K562 (cell line): ENCODE results near the gene QRFPR. TPM values are rescaled to one million over a fixed set of nuclear protein-coding genes. Genes with fewer than 3 reads are reported as not detected.

Experiments
- ATAC-seq: fragments of 200-7000 bp; cut with Tn5 transposase; 3 replicates; pipeline ENCODE4 v1.9.1; 2020; ENCODE audit warnings: moderate library complexity
- BruUV-seq: library from RNA; stranded (reverse); fragments of 400-500 nt; replicated peaks from 2 replicates; lab custom pipeline; 2021; lab: Mats Ljungman, UMichigan
- CTCF ChIA-PET: fragments of 300-600 bp; formaldehyde crosslinking; extraction: SDS; loops from one replicate; lab custom pipeline; 2021; ENCODE audit warnings: low intra/inter-chr PET ratio; lab: Yijun Ruan, JAX
- POLR2A ChIA-PET: fragments of 300-600, 350-650 bp; sonication (Branson Sonifier 250); formaldehyde crosslinking; extraction: SDS; loops from one replicate; lab custom pipeline; 2021; ENCODE audit warnings: antibody characterized with exemption, inconsistent platforms; lab: Yijun Ruan, JAX
- DNase-seq, 4 experiments: peaks; one replicate each; pipeline versions ENCODE4 v3.0.0 to v3.0.0-alpha.2; 2011 to 2018; ENCODE audit warnings: low spot score in 3 of 4, mixed read lengths in 3 of 4; ENCODE audit errors: extremely low read depth in 1 of 4
- FAIRE-seq: peaks from 2 replicates; lab custom pipeline; 2011; peaks lifted over from hg19 to GRCh38; lab: Jason Lieb, UNC
- H2AFZ ChIP-seq: 2 replicates; pipeline ENCODE4 v1.6.0; 2011; ENCODE audit warnings: low read depth, low read length, control low read depth, inconsistent platforms
- H3K27ac ChIP-seq: fragments of 200-600 bp; 3 replicates; pipeline ENCODE4 v1.8.0; 2011; ENCODE audit warnings: low read depth, mild to moderate bottlenecking, control low read depth, inconsistent platforms, low read length, moderate library complexity, mixed read lengths; ENCODE audit errors: extremely low read depth
- H3K27me3 ChIP-seq, 2 experiments: fragments of 300-600 bp in 1 of 2; 2 replicates in 1 of 2; 3 replicates in 1 of 2; pipeline versions ENCODE4 v1.6.0 to v1.8.0; 2011; ENCODE audit warnings: inconsistent platforms in 2 of 2, low read length in 2 of 2, mild to moderate bottlenecking in 1 of 2, mixed read lengths in 1 of 2, moderate library complexity in 1 of 2; ENCODE audit not compliant: control insufficient read depth in 2 of 2, insufficient read depth in 2 of 2
- H3K36me3 ChIP-seq: fragments of 300-600 bp; 3 replicates; pipeline ENCODE4 v1.8.0; 2011; ENCODE audit warnings: mild to moderate bottlenecking, low read length, inconsistent platforms; ENCODE audit not compliant: control insufficient read depth, insufficient read depth
- H3K4me1 ChIP-seq, 2 experiments: fragments of 200-600 bp in 1 of 2; replicated peaks in 1 of 2; 2 replicates in 1 of 2; 3 replicates in 1 of 2; pipeline versions ENCODE4 v1.5.1 to v1.8.0; 2011; ENCODE audit warnings: inconsistent platforms in 2 of 2, low read length in 2 of 2, mild to moderate bottlenecking in 1 of 2, mixed read lengths in 1 of 2, moderate library complexity in 1 of 2; ENCODE audit not compliant: control insufficient read depth in 2 of 2, insufficient read depth in 2 of 2
- H3K4me2 ChIP-seq: 2 replicates; pipeline ENCODE4 v1.6.1; 2011; ENCODE audit warnings: low read length, control low read depth, inconsistent platforms, mixed read lengths; ENCODE audit not compliant: insufficient read depth
- H3K4me3 ChIP-seq: fragments of 200-600 bp; sonication (generic), shearing (Covaris generic); 2 replicates; pipeline ENCODE4 v1.5.1; 2016; ENCODE audit warnings: control low read depth, inconsistent platforms
- H3K79me2 ChIP-seq: fragments of 200-600 bp; 3 replicates; pipeline ENCODE4 v1.8.0; 2011; ENCODE audit warnings: low read length, inconsistent platforms; ENCODE audit not compliant: control insufficient read depth, insufficient read depth
- H3K9ac ChIP-seq, 2 experiments: 2 replicates each; pipeline versions ENCODE4 v1.6.0 to v1.6.1; 2011; ENCODE audit warnings: low read depth in 2 of 2, low read length in 2 of 2, control low read depth in 1 of 2, inconsistent platforms in 1 of 2, mild to moderate bottlenecking in 1 of 2, mixed read lengths in 1 of 2; ENCODE audit not compliant: insufficient read depth in 1 of 2
- H3K9me1 ChIP-seq: one replicate; pipeline ENCODE4 v1.6.0; 2011; ENCODE audit warnings: inconsistent platforms, mild to moderate bottlenecking, low read length, moderate library complexity; ENCODE audit not compliant: control insufficient read depth, insufficient read depth
- H3K9me3 ChIP-seq: replicated peaks from 2 replicates; pipeline ENCODE4 v1.5.1; 2011; ENCODE audit warnings: low read depth, low read length, inconsistent platforms; ENCODE audit not compliant: control insufficient read depth, insufficient read depth
- H4K20me1 ChIP-seq: replicated peaks from 2 replicates; pipeline ENCODE4 v1.6.1; 2011; ENCODE audit warnings: low read length, inconsistent platforms, mixed read lengths; ENCODE audit not compliant: control insufficient read depth, insufficient read depth
- CLOCK ChIP-seq: fragments of 250-450 bp; sonication (Bioruptor Pico); IDR thresholded peaks from 2 replicates; pipeline ENCODE4 v1.4.0; 2020; ENCODE audit warnings: mild to moderate bottlenecking, moderate library complexity, borderline replicate concordance
- ERF ChIP-seq: fragments of 450-650 bp; formaldehyde crosslinking; IDR thresholded peaks from 2 replicates; pipeline ENCODE4 v1.4.0; 2020; ENCODE audit warnings: mild to moderate bottlenecking, mixed read lengths
- JUNB ChIP-seq: fragments of 450-650 bp; formaldehyde crosslinking; conservative IDR thresholded peaks from 2 replicates; pipeline ENCODE4 v1.4.0; 2020; ENCODE audit warnings: mild to moderate bottlenecking
- JUND ChIP-seq, 2 experiments: IDR thresholded peaks; 2 replicates in 1 of 2; 3 replicates in 1 of 2; pipeline ENCODE4 v1.6.1; 2011; ENCODE audit warnings: borderline replicate concordance in 2 of 2, low read depth in 2 of 2, low read length in 2 of 2, improper control_type of control experiment in 1 of 2, missing biosample characterization in 1 of 2, missing genetic modification characterization in 1 of 2, missing genetic modification reagents in 1 of 2
- MEF2D ChIP-seq: conservative IDR thresholded peaks from 2 replicates; pipeline ENCODE4 v1.6.1; 2016; ENCODE audit warnings: low read depth, missing genetic modification characterization, missing compliant biosample characterization
- NR0B1 ChIP-seq: fragments of 450-650 bp; IDR thresholded peaks from one replicate; pipeline ENCODE4 v1.6.1; 2018; ENCODE audit warnings: mild to moderate bottlenecking, moderate library complexity; ENCODE audit not compliant: partially characterized antibody
- PCBP2 ChIP-seq: fragments of 200-400 bp; formaldehyde crosslinking; IDR thresholded peaks from 2 replicates; pipeline ENCODE4 v1.6.1; 2018; ENCODE audit warnings: low read length, low read depth, mild to moderate bottlenecking, moderate library complexity; ENCODE audit not compliant: poor library complexity, severe bottlenecking
- RB1 ChIP-seq: fragments of 450-650 bp; IDR thresholded peaks from 2 replicates; pipeline ENCODE4 v1.6.1; 2017; ENCODE audit warnings: low read depth, mild to moderate bottlenecking
- RBM14 ChIP-seq: fragments of 200-400 bp; formaldehyde crosslinking; IDR thresholded peaks from 2 replicates; pipeline ENCODE4 v1.6.1; 2018; ENCODE audit warnings: low read depth, mild to moderate bottlenecking, low read length, moderate library complexity, borderline replicate concordance; ENCODE audit not compliant: insufficient read depth
- RCOR1 ChIP-seq, 2 experiments: IDR thresholded peaks; 2 replicates each; pipeline ENCODE4 v1.6.1; 2012; ENCODE audit warnings: low read depth in 2 of 2, low read length in 2 of 2, borderline replicate concordance in 1 of 2, improper control_type of control experiment in 1 of 2
- TGIF2 ChIP-seq: sonication (generic); formaldehyde crosslinking; IDR thresholded peaks from 2 replicates; pipeline ENCODE4 v1.8.1; 2022; ENCODE audit warnings: mild to moderate bottlenecking, missing genetic modification reagents, moderate library complexity
- TRIM28 ChIP-seq: fragments of 450-650 bp; IDR thresholded peaks from 2 replicates; pipeline ENCODE4 v1.6.1; 2017
- ZNF316 ChIP-seq: fragments of 450-650 bp; IDR thresholded peaks from 2 replicates; pipeline ENCODE4 v1.6.1; 2016
- WGBS: fragments of 100-300 bp; shearing (Covaris generic); methylation state at CpG from one replicate; pipeline ENCODE4 v1.1.6; 2016; ENCODE audit warnings: low coverage, mixed read lengths; ENCODE audit not compliant: insufficient coverage; ENCODE audit errors: missing lambda C conversion rate; 5-methylcytosine and 5-hydroxymethylcytosine counted together
- in situ Hi-C: fragments of 300-500 bp; cut with MboI; formaldehyde crosslinking; loops from 4 replicates; pipeline ENCODE4 v1.15.0; 2018; ENCODE audit warnings: inconsistent platforms, mixed read lengths
- intact Hi-C: fragments of 100-400 bp; cut with micrococcal nuclease; formaldehyde crosslinking; loops from 2 replicates; pipeline ENCODE4 v1.14.2; 2022
- polyA plus RNA-seq, 8 experiments: library from polyadenylated mRNA; depleted of rRNA in 4 of 8; stranded (reverse) in 5 of 8; unstranded in 3 of 8; fragments of >200 nt; fragmentation: Nextera tagmentation in 2 of 8; fragmentation: Illumina TruSeq in 1 of 8; extraction: Ambion mirVana in 2 of 8; extraction: Trizol in 1 of 8; gene quantifications; 2 replicates each; pipeline versions ENCODE4 v1.2.1 to v1.2.3, GENCODE V29; 2011 to 2014; ENCODE audit warnings: inconsistent platforms in 1 of 8, missing spikeins in 1 of 8
- total RNA-seq, 7 experiments: library from RNA; depleted of rRNA in 6 of 7; stranded (reverse); fragments of >200 nt in 6 of 7; fragmentation: Illumina TruSeq in 2 of 7; extraction: Trizol in 2 of 7; gene quantifications; 2 replicates each; pipeline versions ENCODE4 v1.2.1 to v1.2.3, GENCODE V29; 2011 to 2021; ENCODE audit warnings: low replicate concordance in 1 of 7

The QRFPR gene
- total and polyA plus RNA-seq, 9 of the 15 experiments (the other 6 are each of a cell fraction or from before 2014, with no cell fraction given) = not detected

- no peaks in the 10 kb centered on the region for H3K9me3 ChIP-seq
- H3K9me1 ChIP-seq = no peaks in the 10 kb centered on the region
- no peaks in the 10 kb centered on the region for H3K36me3 ChIP-seq
- ChIA-PET POLR2A (no interaction called here), CTCF (no interaction called here)
- H3K9ac ChIP-seq = no peak overlapping the region
- H4K20me1 ChIP-seq = no peaks in the 10 kb centered on the region
- BruUV-seq = no TSS peak
- no peak for ATAC-seq
- no peaks in the 10 kb centered on the region for H3K79me2 ChIP-seq
- WGBS = 0% methylated on average over 2 of the region's 2 CpGs
- H3K4me3 ChIP-seq = no peak overlapping the region
- intact Hi-C loops (no loop called here), in situ Hi-C loops (no loop called here)
- H3K4me1 ChIP-seq = no peaks in the 10 kb centered on the region
- TF ChIP-seq TRIM28 (no peak), ZNF316 (peak; percentile 18; the same call in 1 of the 2 replicates), MEF2D (no peak), JUNB (CRISPR knock-in tag) (no peak)
- H3K27ac ChIP-seq = no peak overlapping the region
- H3K27me3 ChIP-seq = no peaks in the 10 kb centered on the region
- no peak overlapping the region for H2AFZ ChIP-seq
- no peak for FAIRE-seq
- no peak overlapping the region for H3K4me2 ChIP-seq
- DNase-seq = no peak
Observed at GRCh38 chr4:121339307-121339706, 41.5 kb downstream of the QRFPR start.

- POLR2A ChIA-PET = no interaction called here
- H2AFZ ChIP-seq = no peak overlapping the region
- intact Hi-C loops = no loop called here
- FAIRE-seq (no peak), DNase-seq (no peak), ATAC-seq (no peak)
- no peaks in the 10 kb centered on the region for H3K9me1 ChIP-seq
- H3K27me3 ChIP-seq = no peaks in the 10 kb centered on the region
- no peaks in the 10 kb centered on the region for H4K20me1 ChIP-seq
- no peaks in the 10 kb centered on the region for H3K36me3 ChIP-seq
- no peak overlapping the region for H3K4me3 ChIP-seq
- no TSS peak for BruUV-seq
- no peaks in the 10 kb centered on the region for H3K79me2 ChIP-seq
- WGBS = 1% methylated on average over 7 of the region's 7 CpGs
- H3K4me1 ChIP-seq = no peaks in the 10 kb centered on the region
- H3K9me3 ChIP-seq = no peaks in the 10 kb centered on the region
- no peak overlapping the region for H3K27ac ChIP-seq
- in situ Hi-C loops = no loop called here
- no peak overlapping the region for H3K4me2 ChIP-seq
- CTCF ChIA-PET = no interaction called here
- H3K9ac ChIP-seq = no peak overlapping the region
- no peak for TF ChIP-seq PCBP2
- no peak for TF ChIP-seq JUND (IDR thresholded peaks at IDR 0.05; ENCODE audit: borderline replicate concordance, low read depth, low read length)
- TF ChIP-seq JUND (tag; IDR thresholded peaks at IDR 0.05; ENCODE audit: borderline replicate concordance, low read depth, low read length) = no peak
- TF ChIP-seq ERF (CRISPR knock-in tag) = no peak
- no peak for TF ChIP-seq CLOCK (CRISPR knock-in tag)
- TF ChIP-seq RB1 = no peak
- no peak for TF ChIP-seq TGIF2 (CRISPR knock-in tag)
- TF ChIP-seq NR0B1 = no peak
- TF ChIP-seq RCOR1 (IDR thresholded peaks at IDR 0.05; ENCODE audit: borderline replicate concordance in 1 of 2, low read depth in 2 of 2, low read length in 2 of 2) = no peak
- no peak for TF ChIP-seq RBM14
Observed at GRCh38 chr4:121338518-121338917, 42.3 kb downstream of the QRFPR start.
